SU-DHL-6 (cell line): ENCODE data around the gene POM121C.
"Not testable (repeated sequence)": the region's sequence is repeated elsewhere in the genome, so short reads cannot be mapped to it uniquely, and the experiment has no call there.

ENCODE experiments used
- H2AFZ ChIP-seq: fragments of 200-600 bp; sonication (generic); 2 replicates; pipeline ENCODE4 v1.6.1; 2014; ENCODE audit warnings: low read depth, mild to moderate bottlenecking, moderate library complexity, mixed read lengths, antibody characterized with exemption, low read length; ENCODE audit not compliant: severe bottlenecking
- H3F3A ChIP-seq: fragments of 200-600 bp; shearing (Covaris generic); 2 replicates; pipeline ENCODE4 v1.6.0; 2016; ENCODE audit warnings: antibody characterized with exemption, mild to moderate bottlenecking; ENCODE audit not compliant: insufficient read depth
- H3K27ac ChIP-seq: fragments of 200-600 bp; sonication (generic); 2 replicates; pipeline ENCODE4 v1.5.1; 2016; ENCODE audit warnings: low read depth, mild to moderate bottlenecking, low read length, moderate library complexity, mixed read lengths
- H3K27me3 ChIP-seq: fragments of 200-600 bp; sonication (generic), shearing (Covaris generic); 2 replicates; pipeline ENCODE4 v1.6.0; 2014; ENCODE audit warnings: mild to moderate bottlenecking, low read length
- H3K36me3 ChIP-seq: fragments of 200-600 bp; sonication (generic); 2 replicates; pipeline ENCODE4 v1.6.1; 2014; ENCODE audit warnings: mild to moderate bottlenecking, low read length, mixed read lengths
- H3K4me2 ChIP-seq: fragments of 300-600, 200-600 bp; shearing (Covaris generic), sonication (generic); 2 replicates; pipeline ENCODE4 v1.6.0; 2014; ENCODE audit warnings: low read length, low read depth, mild to moderate bottlenecking; ENCODE audit not compliant: poor library complexity, severe bottlenecking
- H3K4me3 ChIP-seq: fragments of 200-600 bp; sonication (generic); 2 replicates; pipeline ENCODE4 v1.5.1; 2014; ENCODE audit warnings: antibody characterized with exemption, low read length, mild to moderate bottlenecking, mixed read lengths; ENCODE audit not compliant: insufficient read depth, poor library complexity, severe bottlenecking
- H3K79me2 ChIP-seq: fragments of 200-600 bp; sonication (generic); 2 replicates; pipeline ENCODE4 v1.6.1; 2014; ENCODE audit warnings: mild to moderate bottlenecking, low read length, moderate library complexity; ENCODE audit not compliant: insufficient read depth
- H3K9ac ChIP-seq: fragments of 200-600 bp; sonication (generic); 2 replicates; pipeline ENCODE4 v1.7.0; 2014; ENCODE audit warnings: mild to moderate bottlenecking, low read length
- H3K9me2 ChIP-seq: fragments of 200-600 bp; sonication (generic); replicated peaks from 2 replicates; pipeline ENCODE4 v1.6.1; 2014; ENCODE audit warnings: low read length; ENCODE audit not compliant: insufficient read depth
- H3K9me3 ChIP-seq: fragments of 200-600 bp; sonication (generic); 2 replicates; pipeline ENCODE4 v1.6.1; 2014; ENCODE audit warnings: low read length, mixed read lengths; ENCODE audit not compliant: insufficient read depth
- H4K20me1 ChIP-seq: fragments of 200-600 bp; sonication (generic); 2 replicates; pipeline ENCODE4 v1.6.1; 2014; ENCODE audit warnings: low read depth, mild to moderate bottlenecking, antibody characterized with exemption, low read length, moderate library complexity, mixed read lengths

POM121C gene

GRCh38 chr7:75374144-75374518, 112.0 kb downstream of the POM121C start:
- not testable (repeated sequence) for H3F3A ChIP-seq, H3K79me2 ChIP-seq, H3K9ac ChIP-seq, H3K9me3 ChIP-seq, H2AFZ ChIP-seq, H3K27ac ChIP-seq, H3K36me3 ChIP-seq, H4K20me1 ChIP-seq, H3K9me2 ChIP-seq, H3K4me2 ChIP-seq, H3K27me3 ChIP-seq, H3K4me3 ChIP-seq

GRCh38 chr7:75367313-75367712, 118.8 kb downstream of the POM121C start:
- H3K79me2 ChIP-seq, H4K20me1 ChIP-seq, H3K9me2 ChIP-seq, H3F3A ChIP-seq, H3K9ac ChIP-seq, H3K4me2 ChIP-seq, H3K27ac ChIP-seq, H3K4me3 ChIP-seq, H3K9me3 ChIP-seq, H3K36me3 ChIP-seq, H2AFZ ChIP-seq, H3K27me3 ChIP-seq: not testable (repeated sequence)
